HEK293 (cell line): ENCODE measurements around the gene CAMKK1.

Experiments used
- CTCF ChIA-PET: fragments of 350-600 bp; formaldehyde crosslinking; extraction: SDS; loops from one replicate; lab custom pipeline; 2021; ENCODE audit warnings: antibody characterized with exemption; lab: Yijun Ruan, JAX
- POLR2A ChIA-PET: fragments of 300-600 bp; formaldehyde crosslinking; extraction: SDS; loops from one replicate; lab custom pipeline; 2020; ENCODE audit warnings: antibody characterized with exemption, inconsistent platforms; lab: Yijun Ruan, JAX
- H3K27ac ChIP-seq: fragments of 200-500 bp; sonication (Bioruptor generic); 2 replicates; pipeline ENCODE4 v1.5.1; 2014; ENCODE audit warnings: low read depth, low read length, control low read depth, inconsistent platforms; ENCODE audit errors: extremely low read depth
- H3K36me3 ChIP-seq, 2 experiments: fragments of 200-500 bp in 1 of 2; sonication (Bioruptor generic) in 1 of 2; 1 replicate in 1 of 2; 2 replicates in 1 of 2; pipeline ENCODE4 v1.5.1; 2014 to 2017; ENCODE audit warnings: inconsistent platforms in 2 of 2, low read length in 2 of 2; ENCODE audit not compliant: control insufficient read depth in 2 of 2, insufficient read depth in 1 of 2
- H3K4me1 ChIP-seq: fragments of 200-500 bp; sonication (Bioruptor generic); 2 replicates; pipeline ENCODE4 v1.5.1; 2014; ENCODE audit warnings: mild to moderate bottlenecking, low read length, inconsistent platforms; ENCODE audit not compliant: control insufficient read depth, insufficient read depth
- H3K4me3 ChIP-seq: 2 replicates; pipeline ENCODE4 v1.5.1; 2011; ENCODE audit warnings: low read depth, mild to moderate bottlenecking, control low read depth, low read length, moderate library complexity
- H3K9me3 ChIP-seq: fragments of 200-500 bp; sonication (Bioruptor generic); 2 replicates; pipeline ENCODE4 v1.5.1; 2014; ENCODE audit warnings: low read depth, low read length, inconsistent platforms; ENCODE audit not compliant: control insufficient read depth, insufficient read depth
- AEBP2 ChIP-seq: fragments of 450-650 bp; formaldehyde crosslinking; IDR thresholded peaks from 2 replicates; pipeline ENCODE4 v1.5.1; 2016; ENCODE audit warnings: missing biosample characterization, missing genetic modification characterization, borderline replicate concordance
- CTCF ChIP-seq: fragments of 450-650 bp; formaldehyde crosslinking; IDR thresholded peaks from 2 replicates; pipeline ENCODE4 v1.5.1; 2016; ENCODE audit warnings: missing biosample characterization, missing genetic modification characterization
- GLIS2 ChIP-seq: fragments of 450-650 bp; formaldehyde crosslinking; IDR thresholded peaks from 2 replicates; pipeline ENCODE4 v1.5.1; 2016; ENCODE audit warnings: missing biosample characterization, missing genetic modification characterization
- KLF9 ChIP-seq: fragments of 450-650 bp; formaldehyde crosslinking; IDR thresholded peaks from 2 replicates; pipeline ENCODE4 v1.5.1; 2016; ENCODE audit warnings: missing biosample characterization, missing genetic modification characterization, low read depth
- PRDM4 ChIP-seq: fragments of 450-650 bp; formaldehyde crosslinking; IDR thresholded peaks from 2 replicates; pipeline ENCODE4 v1.5.1; 2017; ENCODE audit warnings: missing biosample characterization, missing genetic modification characterization
- SALL2 ChIP-seq: fragments of 450-650 bp; formaldehyde crosslinking; IDR thresholded peaks from 2 replicates; pipeline ENCODE4 v1.5.0; 2017; ENCODE audit warnings: missing biosample characterization, mild to moderate bottlenecking, missing genetic modification characterization, borderline replicate concordance
- SCRT1 ChIP-seq: fragments of 450-650 bp; formaldehyde crosslinking; IDR thresholded peaks from 2 replicates; pipeline ENCODE4 v1.5.1; 2016; ENCODE audit warnings: missing biosample characterization, missing genetic modification characterization, borderline replicate concordance
- SP7 ChIP-seq: fragments of 450-650 bp; formaldehyde crosslinking; IDR thresholded peaks from 2 replicates; pipeline ENCODE4 v1.5.1; 2016; ENCODE audit warnings: missing biosample characterization, missing genetic modification characterization
- TCF7L2 ChIP-seq: IDR thresholded peaks from 2 replicates; pipeline ENCODE4 v1.6.1; 2011; ENCODE audit warnings: low read depth, mild to moderate bottlenecking, inconsistent platforms, low read length, moderate library complexity, borderline replicate concordance
- TRIM28 ChIP-seq: IDR thresholded peaks from 2 replicates; pipeline ENCODE4 v1.6.1; 2011; ENCODE audit warnings: low read length, control low read depth, borderline replicate concordance
- ZBTB6 ChIP-seq: fragments of 450-650 bp; formaldehyde crosslinking; IDR thresholded peaks from 2 replicates; pipeline ENCODE4 v1.5.1; 2017; ENCODE audit warnings: missing biosample characterization, missing genetic modification characterization
- ZFHX2 ChIP-seq: fragments of 450-650 bp; formaldehyde crosslinking; conservative IDR thresholded peaks from 2 replicates; pipeline ENCODE4 v1.5.1; 2016; ENCODE audit warnings: missing biosample characterization, missing genetic modification characterization
- ZNF174 ChIP-seq: fragments of 450-650 bp; formaldehyde crosslinking; IDR thresholded peaks from 2 replicates; pipeline ENCODE4 v1.5.0; 2017; ENCODE audit warnings: missing biosample characterization, mild to moderate bottlenecking, missing genetic modification characterization
- ZNF184 ChIP-seq: fragments of 450-650 bp; IDR thresholded peaks from 2 replicates; pipeline ENCODE4 v1.5.1; 2018; ENCODE audit warnings: missing biosample characterization, mild to moderate bottlenecking, missing genetic modification characterization
- ZNF311 ChIP-seq: fragments of 450-650 bp; formaldehyde crosslinking; IDR thresholded peaks from 2 replicates; pipeline ENCODE4 v1.5.1; 2017; ENCODE audit warnings: missing biosample characterization, missing genetic modification characterization, borderline replicate concordance
- ZNF324 ChIP-seq: fragments of 450-650 bp; formaldehyde crosslinking; IDR thresholded peaks from 2 replicates; pipeline ENCODE4 v1.5.1; 2016; ENCODE audit warnings: missing biosample characterization, missing genetic modification characterization
- ZNF350 ChIP-seq: fragments of 450-650 bp; formaldehyde crosslinking; IDR thresholded peaks from 2 replicates; pipeline ENCODE4 v1.5.0; 2017; ENCODE audit warnings: missing biosample characterization, mild to moderate bottlenecking, missing genetic modification characterization
- ZNF416 ChIP-seq: fragments of 450-650 bp; formaldehyde crosslinking; IDR thresholded peaks from 2 replicates; pipeline ENCODE4 v1.5.1; 2016; ENCODE audit warnings: missing biosample characterization, missing genetic modification characterization
- ZNF473 ChIP-seq: fragments of 450-650 bp; formaldehyde crosslinking; IDR thresholded peaks from 2 replicates; pipeline ENCODE4 v1.5.1; 2017; ENCODE audit warnings: missing biosample characterization, missing genetic modification characterization
- ZNF501 ChIP-seq: fragments of 450-650 bp; formaldehyde crosslinking; IDR thresholded peaks from 2 replicates; pipeline ENCODE4 v1.5.1; 2016; ENCODE audit warnings: missing biosample characterization, missing genetic modification characterization
- ZNF580 ChIP-seq: fragments of 450-650 bp; formaldehyde crosslinking; IDR thresholded peaks from 2 replicates; pipeline ENCODE4 v1.5.1; 2016; ENCODE audit warnings: missing biosample characterization, missing genetic modification characterization
- ZNF596 ChIP-seq: fragments of 450-650 bp; IDR thresholded peaks from 2 replicates; pipeline ENCODE4 v1.5.0; 2018; ENCODE audit warnings: missing biosample characterization, mild to moderate bottlenecking, missing genetic modification characterization, moderate library complexity
- ZNF621 ChIP-seq: fragments of 450-650 bp; formaldehyde crosslinking; IDR thresholded peaks from 2 replicates; pipeline ENCODE4 v1.5.1; 2017; ENCODE audit warnings: missing biosample characterization, missing genetic modification characterization
- ZNF639 ChIP-seq: fragments of 450-650 bp; formaldehyde crosslinking; IDR thresholded peaks from 2 replicates; pipeline ENCODE4 v1.5.1; 2016; ENCODE audit warnings: missing biosample characterization, missing genetic modification characterization
- ZNF654 ChIP-seq: fragments of 450-650 bp; formaldehyde crosslinking; IDR thresholded peaks from 2 replicates; pipeline ENCODE4 v1.5.1; 2016; ENCODE audit warnings: low read depth, missing biosample characterization, missing genetic modification characterization
- ZNF76 ChIP-seq: fragments of 450-650 bp; formaldehyde crosslinking; IDR thresholded peaks from 2 replicates; pipeline ENCODE4; 2016; ENCODE audit warnings: low read depth, missing biosample characterization, missing genetic modification characterization, borderline replicate concordance
- TF ChIP-seq, protein P1 (sequence below): fragments of 450-650 bp; formaldehyde crosslinking; IDR thresholded peaks from 2 replicates; pipeline ENCODE4 v1.5.1; 2017; ENCODE audit warnings: missing biosample characterization, mild to moderate bottlenecking, missing genetic modification characterization, moderate library complexity

The CAMKK1 gene

GRCh38 chr17:3907483-3908216 lies 14.8 kb upstream of the CAMKK1 start:
- no peaks in the 10 kb centered on the region for H3K9me3 ChIP-seq
- H3K4me1 ChIP-seq, result no peaks in the 10 kb centered on the region
- ChIA-PET CTCF (interaction anchor here (0.6 to 4.1 kb wide), 16 partner anchors 13 to 221 kb away, joined by 3 to 52 read pairs (median 4); partner anchors contain the start of genes CAMKK1, HASPIN and NCBP3), POLR2A (interaction anchor here (0.7 kb wide), 1 partner anchor 13 kb away, joined by 3 read pairs; no protein-coding TSS in a partner anchor)
- H3K36me3 ChIP-seq, result no peaks in the 10 kb centered on the region
- no peak overlapping the region for H3K27ac ChIP-seq
- H3K4me3 ChIP-seq, result no peak overlapping the region
- TF ChIP-seq ZBTB6 (tag by site-specific recombination) (no peak), TCF7L2 (no peak), KLF9 (tag by site-specific recombination) (no peak), ZNF416 (tag by site-specific recombination) (no peak), ZNF580 (tag by site-specific recombination) (no peak), ZNF654 (tag by site-specific recombination) (peak; percentile 41; the same call in 1 of the 2 replicates), ZNF184 (no peak), ZNF76 (tag by site-specific recombination) (no peak), AEBP2 (tag by site-specific recombination) (no peak), ZNF324 (tag by site-specific recombination) (no peak), ZNF311 (tag by site-specific recombination) (no peak), PRDM4 (peak; percentile 89), ZNF501 (tag by site-specific recombination) (no peak), SP7 (no peak), ZNF350 (tag by site-specific recombination) (no peak), ZNF596 (tag by site-specific recombination) (no peak), SCRT1 (tag by site-specific recombination) (peak; percentile 94), ZFHX2 (tag by site-specific recombination) (0 out of 2 replicates have a peak, but pooled peaks have one; percentile 36), ZNF473 (tag by site-specific recombination) (no peak), ZNF174 (tag by site-specific recombination) (no peak), CTCF (tag by site-specific recombination) (peak; percentile 68; the same call in 1 of the 2 replicates), ZNF621 (tag by site-specific recombination) (no peak), ZNF639 (tag by site-specific recombination) (no peak), GLIS2 (tag by site-specific recombination) (no peak), SALL2 (tag by site-specific recombination) (no peak), TRIM28 (no peak)
- TF ChIP-seq, protein P1, sequence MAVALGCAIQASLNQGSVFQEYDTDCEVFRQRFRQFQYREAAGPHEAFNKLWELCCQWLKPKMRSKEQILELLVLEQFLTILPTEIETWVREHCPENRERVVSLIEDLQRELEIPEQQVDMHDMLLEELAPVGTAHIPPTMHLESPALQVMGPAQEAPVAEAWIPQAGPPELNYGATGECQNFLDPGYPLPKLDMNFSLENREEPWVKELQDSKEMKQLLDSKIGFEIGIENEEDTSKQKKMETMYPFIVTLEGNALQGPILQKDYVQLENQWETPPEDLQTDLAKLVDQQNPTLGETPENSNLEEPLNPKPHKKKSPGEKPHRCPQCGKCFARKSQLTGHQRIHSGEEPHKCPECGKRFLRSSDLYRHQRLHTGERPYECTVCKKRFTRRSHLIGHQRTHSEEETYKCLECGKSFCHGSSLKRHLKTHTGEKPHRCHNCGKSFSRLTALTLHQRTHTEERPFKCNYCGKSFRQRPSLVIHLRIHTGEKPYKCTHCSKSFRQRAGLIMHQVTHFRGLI (tag by site-specific recombination), result no peak
